Kidney tubule cell (primary cell): ENCODE measurements around the gene PRDX5.
A peak's percentile ranks its signal among the peaks of the same experiment; 100 is the strongest.

Experiments
- DNase-seq: peaks from one replicate; pipeline ENCODE4 v3.0.0-alpha.2; 2018; ENCODE audit warnings: low spot score

Gene PRDX5

DNA sequence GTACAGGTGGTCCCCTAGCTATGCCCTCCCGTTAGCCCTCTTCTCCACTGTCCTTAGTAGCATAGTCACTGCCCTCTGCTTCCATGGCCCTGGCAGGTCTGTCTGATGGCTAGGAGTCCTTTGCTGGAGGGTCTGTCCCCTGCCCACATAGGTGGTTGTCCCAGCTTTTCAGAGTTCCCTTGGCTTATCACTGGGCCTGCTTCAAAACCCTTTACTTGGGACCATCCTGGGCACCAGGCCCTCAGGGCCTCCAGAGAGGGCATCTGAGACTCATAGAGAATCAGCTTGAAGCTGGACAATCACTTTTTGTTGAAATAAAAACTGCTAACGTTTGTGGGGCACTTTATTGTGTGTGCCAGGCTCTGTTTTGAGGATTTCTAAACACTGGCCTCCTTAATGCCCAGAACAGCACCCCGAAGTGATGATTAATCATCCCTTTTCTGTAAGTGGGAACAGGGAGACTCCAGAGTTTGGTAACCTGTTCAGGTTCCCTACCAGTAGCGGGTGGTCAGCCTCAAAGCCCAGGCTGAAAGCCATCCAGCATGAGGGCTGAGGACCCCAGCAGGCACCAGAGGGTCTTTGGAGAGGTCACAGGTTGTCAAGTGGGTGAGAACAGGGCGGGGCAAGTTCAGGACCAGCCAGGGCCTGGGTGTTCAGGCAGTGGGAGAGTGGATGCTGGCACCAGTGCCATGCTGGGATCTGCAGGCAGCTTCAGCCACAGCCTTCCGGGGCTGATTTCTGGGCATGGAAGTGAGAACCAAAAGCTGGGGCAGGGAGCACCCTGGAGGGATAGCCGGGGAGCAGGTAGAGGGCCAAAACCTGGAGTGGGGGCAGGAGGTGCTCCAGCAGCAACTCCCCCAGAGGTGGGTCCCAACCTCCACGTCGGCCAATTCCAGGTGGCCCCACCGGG lies 27.3 kb upstream of the PRDX5 start:
- DNase-seq: no peak

DNA sequence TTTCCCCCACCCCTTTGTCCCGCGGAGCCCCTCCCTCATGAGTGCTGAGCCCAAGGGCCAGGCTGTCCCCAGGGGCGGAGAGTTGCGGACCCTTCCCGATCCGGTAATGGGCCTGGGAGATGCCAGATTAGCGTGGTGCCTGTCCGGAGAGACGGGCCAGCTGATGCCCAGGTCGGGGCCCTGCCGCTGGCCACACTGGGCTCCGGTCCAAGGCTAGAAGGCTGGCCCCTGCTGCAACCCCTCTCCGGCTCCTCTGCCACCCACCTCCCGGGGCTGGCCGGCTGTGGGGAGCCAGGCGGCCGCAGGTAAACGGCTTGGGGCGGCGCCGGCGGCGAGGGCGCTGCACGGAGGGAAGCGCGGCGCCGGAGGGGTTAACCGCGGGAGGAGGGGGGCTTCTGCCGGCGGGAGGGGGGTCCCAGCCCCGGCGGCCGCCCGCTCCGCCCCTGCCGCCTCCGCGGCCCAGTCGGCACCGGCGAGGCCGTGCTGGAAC lies 26.6 kb upstream of the PRDX5 start, which contains the start of gene KCNK4:
Gene KCNK4 (plus strand): TSS at position 41 of the 490 bp plus-strand sequence. CDS start 1,717 bp downstream, outside the sequence.
- DNase-seq: no peak

DNA sequence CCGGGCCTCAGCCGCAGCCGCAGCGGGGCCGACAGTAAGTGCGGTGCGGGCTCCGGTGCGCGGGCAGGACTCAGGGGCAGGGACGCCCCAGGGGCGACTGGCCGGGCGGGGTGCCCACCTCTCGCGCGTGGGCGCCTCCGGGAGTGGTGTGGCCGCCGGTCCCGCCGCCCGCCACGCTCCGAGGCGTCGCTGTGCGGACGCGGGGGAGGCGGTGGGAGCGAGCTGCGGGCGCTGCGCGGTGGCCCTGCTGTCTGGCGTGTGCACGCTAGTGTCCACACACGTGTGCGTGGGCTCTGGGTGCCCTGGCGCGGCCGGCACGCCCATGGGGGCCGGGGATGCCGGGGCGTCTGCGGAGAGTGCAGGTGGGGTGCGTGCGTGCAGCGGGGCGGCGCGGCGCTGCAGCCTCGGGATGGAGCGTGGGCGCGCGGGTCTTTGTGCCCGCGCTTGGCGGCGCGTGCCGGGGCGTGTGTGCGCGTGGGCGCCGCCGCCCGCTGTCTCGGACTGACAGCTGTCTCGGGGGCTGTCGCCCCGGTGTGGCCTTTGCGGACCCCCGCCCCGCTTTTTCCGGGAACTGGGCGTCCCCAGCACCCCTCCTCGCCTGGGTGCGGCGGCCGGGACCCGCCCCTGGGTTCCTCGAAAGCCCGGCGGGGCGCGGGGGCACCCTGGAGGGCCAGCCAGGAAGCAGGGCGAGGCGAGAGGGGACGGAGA lies 26.0 kb upstream of the PRDX5 start:
- DNase-seq: no peak

DNA sequence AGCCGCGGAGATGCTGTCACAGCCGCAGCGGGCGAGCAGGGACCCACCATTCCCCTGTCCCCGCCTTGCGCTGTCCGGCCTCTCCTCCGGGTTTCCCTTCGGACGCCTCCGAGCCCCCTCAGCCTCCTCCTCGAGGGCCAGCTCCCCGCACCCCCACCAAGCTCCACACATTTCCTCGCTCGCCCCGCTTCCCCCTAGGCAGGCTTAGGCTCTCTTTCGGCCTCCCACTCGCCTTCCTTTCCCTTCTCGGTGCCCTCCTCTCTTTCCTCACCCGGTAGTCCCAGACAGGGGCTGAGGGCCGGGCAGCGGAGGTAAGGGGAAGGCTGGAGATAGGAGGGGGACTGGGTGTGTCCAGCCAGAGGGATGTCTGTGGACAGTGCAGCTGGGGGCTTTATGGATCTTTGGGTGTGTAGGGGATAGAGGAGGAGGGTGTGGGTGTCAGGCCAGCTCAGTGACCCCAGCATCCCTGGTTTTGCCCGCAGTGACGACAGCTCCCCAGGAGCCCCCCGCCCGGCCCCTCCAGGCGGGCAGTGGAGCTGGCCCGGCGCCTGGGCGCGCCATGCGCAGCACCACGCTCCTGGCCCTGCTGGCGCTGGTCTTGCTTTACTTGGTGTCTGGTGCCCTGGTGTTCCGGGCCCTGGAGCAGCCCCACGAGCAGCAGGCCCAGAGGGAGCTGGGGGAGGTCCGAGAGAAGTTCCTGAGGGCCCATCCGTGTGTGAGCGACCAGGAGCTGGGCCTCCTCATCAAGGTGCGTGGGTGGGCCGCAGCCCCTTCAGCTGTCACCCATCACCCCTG lies 25.3 kb upstream of the PRDX5 start:
- no peak for DNase-seq

DNA sequence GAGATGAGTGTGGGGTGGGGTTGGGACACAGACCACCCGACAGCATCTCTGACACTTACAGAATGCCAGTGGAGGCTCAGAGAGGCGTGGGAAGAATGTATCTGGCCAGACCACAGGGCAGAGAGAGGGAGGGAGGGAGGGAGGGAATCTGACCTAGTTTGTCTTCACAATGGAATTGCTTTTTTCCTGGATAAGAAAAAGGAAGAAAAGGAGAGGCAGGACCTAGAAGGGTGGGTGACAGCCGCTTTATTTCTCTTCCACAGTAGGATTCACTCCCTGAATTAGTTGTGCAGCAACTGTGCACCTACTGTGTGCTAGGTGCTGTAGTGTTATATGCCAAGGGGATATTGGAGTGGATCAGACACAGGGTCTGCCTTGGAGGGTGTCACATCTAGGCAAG lies 23.1 kb upstream of the PRDX5 start:
- no peak for DNase-seq

DNA sequence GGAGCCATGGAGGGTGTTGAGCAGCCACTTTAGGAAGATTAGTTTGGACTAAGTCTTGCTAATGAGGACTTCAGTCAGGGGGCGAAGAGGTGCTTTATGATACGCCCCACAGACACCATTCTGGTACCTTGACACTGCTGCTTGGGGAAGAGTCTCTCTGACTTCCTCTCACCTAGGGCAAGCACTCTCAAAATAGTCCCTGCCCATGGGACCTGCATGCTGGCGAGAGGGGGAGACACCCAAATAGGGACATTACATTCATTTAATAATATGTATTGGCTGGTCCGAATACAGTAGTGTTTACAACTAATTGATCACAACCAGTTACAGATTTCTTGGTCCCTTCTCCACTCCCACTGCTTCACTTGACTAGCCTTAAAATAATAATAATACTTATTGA lies 22.2 kb upstream of the PRDX5 start:
- DNase-seq: no peak

DNA sequence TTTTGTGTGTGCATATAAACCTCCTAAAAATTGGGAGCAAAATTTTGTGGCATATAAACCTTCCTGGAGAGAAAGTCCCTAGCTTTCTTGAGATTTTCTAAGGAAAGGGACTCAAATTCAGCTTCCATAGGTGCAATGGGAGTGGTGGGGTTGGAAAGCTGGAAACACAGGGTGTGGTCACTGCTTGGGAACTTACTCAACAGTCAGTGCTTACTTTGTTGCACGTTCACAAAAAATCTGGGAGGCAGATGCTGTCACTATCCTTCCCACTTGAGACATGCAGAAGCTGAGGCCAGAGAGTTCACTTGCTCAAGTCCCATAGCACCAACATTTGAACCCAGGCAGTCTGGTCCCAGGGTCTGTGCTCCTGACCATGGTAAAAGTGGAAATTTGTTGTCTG lies 21.7 kb upstream of the PRDX5 start:
- no peak for DNase-seq

DNA sequence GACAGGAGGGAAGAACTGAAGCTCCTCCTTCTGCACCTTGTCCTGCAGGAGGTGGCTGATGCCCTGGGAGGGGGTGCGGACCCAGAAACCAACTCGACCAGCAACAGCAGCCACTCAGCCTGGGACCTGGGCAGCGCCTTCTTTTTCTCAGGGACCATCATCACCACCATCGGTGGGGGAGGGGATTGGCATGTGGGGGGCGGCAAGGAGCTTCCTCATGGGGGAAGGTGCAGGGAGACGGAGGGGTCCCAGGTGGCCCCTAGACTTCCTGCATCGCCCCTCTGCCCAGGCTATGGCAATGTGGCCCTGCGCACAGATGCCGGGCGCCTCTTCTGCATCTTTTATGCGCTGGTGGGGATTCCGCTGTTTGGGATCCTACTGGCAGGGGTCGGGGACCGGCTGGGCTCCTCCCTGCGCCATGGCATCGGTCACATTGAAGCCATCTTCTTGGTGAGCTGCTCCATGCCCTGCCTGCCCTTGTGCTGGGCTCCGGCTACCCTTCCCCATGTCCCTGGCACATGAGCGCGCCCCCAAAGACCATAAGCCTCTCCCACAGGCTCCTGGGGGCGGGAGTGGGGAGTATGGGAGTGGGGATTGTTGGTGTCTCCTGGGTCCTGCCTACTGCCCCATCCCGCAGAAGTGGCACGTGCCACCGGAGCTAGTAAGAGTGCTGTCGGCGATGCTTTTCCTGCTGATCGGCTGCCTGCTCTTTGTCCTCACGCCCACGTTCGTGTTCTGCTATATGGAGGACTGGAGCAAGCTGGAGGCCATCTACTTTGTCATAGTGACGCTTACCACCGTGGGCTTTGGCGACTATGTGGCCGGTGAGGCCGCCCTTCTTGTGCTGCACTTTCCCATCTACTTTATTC lies 20.9 kb upstream of the PRDX5 start:
- no peak for DNase-seq

DNA sequence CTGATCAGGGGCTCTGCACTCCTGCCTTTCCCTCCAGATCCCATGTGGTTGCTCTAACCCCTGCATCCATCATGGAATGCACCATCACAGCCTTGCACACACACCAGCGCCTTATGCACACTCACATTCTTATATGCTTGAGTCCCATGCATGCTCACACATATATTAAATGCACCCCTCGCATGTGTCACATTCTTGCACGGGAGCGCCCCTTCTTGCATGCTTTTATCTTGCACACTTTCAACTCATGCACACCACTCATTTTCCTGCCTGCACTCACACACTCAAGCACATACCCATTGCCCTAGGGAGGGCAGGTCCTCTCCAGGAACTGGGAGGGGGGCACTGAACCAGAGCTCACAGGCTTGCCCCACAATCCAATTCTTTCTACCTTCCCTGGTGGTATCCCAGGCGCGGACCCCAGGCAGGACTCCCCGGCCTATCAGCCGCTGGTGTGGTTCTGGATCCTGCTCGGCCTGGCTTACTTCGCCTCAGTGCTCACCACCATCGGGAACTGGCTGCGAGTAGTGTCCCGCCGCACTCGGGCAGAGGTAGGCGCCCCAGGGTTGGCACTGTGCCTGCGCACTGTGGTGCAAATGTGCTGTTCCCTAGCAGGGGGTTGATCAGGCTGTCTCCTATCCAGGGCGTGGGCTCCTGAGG lies 20.1 kb upstream of the PRDX5 start:
- DNase-seq: peak; percentile 67

DNA sequence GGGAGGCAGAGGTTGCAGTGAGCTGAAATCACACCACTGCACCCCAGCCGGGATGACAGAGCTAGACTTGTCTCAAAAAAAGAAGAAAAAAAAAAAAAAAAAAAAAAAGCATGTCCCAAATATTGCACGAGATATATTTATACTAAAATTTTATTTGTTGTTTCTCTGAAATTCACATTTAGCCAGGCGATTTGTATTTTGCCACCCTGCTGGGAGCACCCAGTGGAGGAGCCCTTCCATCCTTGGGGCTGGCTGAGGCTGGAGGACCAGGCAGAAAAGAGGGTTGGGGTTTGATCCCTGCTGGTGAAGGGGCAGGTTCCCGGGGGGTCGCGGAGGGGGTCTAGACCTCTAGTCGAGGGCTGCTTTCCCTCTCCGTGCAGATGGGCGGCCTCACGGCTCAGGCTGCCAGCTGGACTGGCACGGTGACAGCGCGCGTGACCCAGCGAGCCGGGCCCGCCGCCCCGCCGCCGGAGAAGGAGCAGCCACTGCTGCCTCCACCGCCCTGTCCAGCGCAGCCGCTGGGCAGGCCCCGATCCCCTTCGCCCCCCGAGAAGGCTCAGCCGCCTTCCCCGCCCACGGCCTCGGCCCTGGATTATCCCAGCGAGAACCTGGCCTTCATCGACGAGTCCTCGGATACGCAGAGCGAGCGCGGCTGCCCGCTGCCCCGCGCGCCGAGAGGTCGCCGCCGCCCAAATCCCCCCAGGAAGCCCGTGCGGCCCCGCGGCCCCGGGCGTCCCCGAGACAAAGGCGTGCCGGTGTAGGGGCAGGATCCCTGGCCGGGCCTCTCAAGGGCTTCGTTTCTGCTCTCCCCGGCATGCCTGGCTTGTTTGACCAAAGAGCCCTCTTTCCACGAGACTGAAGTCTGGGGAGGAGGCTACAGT lies 18.7 kb upstream of the PRDX5 start:
- no peak for DNase-seq

DNA sequence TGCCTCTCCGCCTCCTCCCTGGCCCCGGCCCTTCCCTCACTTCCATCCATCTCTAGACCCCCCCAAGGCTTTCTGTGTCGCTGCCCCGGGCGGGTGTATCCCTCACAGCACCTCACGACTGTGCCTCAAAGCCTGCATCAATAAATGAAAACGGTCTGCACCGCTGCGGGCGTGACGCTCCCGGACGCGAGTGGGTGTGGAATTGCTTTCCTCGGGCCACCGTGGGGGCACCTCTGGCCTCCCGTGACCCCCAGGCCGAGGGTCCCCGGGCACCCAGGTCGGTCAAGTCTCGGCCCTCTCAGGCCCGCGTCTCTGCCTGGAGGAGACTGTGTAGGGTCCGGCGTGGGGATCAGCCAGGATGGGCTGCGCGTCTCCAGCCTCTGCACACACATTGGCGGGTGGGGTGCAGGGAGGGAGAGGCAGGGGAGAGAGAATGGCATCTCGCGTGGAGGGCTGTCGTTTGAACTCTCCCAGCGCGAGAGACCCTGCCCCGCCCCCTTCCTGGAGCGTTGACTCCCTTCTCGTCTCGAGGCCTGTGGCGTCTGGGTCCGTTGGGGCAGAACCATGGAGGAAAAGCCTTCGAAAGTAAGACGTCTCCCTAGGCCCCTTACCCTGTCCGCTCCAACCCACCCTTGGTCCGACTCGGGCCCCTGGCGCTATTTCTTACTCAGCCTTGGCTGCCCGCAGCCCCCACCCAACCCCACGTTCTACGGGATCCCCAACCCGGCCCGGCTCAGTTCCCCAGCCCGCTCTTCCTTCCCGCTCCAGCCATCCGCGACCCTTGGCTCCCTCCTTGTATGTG lies 17.9 kb upstream of the PRDX5 start, which contains the start of gene CATSPERZ:
Gene CATSPERZ (plus strand): TSS at position 512 of the 802 bp plus-strand sequence. CDS start 53 bp downstream, at position 565.
- DNase-seq: no peak

DNA sequence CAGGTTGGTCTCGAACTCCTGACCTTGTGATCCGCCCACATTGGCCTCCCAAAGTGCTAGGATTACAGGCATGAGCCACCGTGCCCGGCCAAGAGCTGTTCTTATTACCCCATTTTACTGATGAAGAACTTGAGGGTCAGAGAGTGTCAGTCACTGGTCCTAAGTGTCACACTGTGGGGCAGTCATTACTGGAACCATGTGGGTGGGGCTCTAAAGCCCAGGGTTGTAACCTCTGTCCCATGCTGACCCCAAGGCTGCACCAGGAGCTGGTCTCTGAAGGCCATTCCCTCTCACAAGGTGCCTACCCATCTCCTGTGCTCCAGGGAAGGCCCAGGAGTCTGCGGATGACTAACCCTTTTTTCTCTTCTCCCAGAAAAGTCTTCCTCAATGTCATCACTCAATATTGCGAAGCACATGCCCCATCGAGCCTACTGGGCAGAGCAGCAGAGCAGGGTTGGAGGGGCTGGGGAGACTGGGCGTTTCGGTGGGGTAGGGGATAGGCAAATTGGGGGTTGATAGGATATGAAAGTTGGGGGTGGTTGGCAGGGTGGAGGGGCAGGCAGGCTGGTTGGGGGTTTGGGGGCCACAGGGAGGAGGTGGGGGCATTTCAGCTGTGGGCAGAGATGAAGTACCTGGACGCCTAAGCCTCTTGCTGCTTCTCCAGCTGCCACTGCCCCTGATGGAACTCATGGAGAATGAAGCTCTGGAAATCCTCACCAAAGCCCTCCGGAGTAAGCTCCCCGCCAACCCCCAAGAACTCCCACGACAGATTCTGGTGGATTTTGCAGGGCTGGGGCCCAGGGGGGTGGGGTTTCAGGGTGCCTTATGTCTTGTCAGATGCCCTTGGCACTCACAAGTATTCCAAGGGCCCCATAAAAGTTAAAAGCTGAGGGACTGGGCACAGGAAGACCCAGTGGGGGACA lies 14.6 kb upstream of the PRDX5 start:
- DNase-seq: no peak

DNA sequence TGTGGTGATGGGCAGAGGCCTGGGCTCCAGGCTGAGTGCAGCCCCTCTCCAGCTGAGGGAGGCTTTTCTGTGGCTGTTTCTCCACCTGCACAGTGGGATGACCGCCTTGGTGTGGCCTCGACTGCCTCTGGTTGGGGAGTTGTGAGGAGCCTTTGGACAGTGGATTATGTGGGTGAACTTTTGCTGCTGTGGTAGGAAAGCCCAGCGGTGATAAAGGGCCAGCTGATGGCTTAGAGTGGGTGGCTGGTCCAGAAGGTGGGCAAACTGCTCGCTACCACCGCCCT lies 13.9 kb upstream of the PRDX5 start:
- DNase-seq: no peak

DNA sequence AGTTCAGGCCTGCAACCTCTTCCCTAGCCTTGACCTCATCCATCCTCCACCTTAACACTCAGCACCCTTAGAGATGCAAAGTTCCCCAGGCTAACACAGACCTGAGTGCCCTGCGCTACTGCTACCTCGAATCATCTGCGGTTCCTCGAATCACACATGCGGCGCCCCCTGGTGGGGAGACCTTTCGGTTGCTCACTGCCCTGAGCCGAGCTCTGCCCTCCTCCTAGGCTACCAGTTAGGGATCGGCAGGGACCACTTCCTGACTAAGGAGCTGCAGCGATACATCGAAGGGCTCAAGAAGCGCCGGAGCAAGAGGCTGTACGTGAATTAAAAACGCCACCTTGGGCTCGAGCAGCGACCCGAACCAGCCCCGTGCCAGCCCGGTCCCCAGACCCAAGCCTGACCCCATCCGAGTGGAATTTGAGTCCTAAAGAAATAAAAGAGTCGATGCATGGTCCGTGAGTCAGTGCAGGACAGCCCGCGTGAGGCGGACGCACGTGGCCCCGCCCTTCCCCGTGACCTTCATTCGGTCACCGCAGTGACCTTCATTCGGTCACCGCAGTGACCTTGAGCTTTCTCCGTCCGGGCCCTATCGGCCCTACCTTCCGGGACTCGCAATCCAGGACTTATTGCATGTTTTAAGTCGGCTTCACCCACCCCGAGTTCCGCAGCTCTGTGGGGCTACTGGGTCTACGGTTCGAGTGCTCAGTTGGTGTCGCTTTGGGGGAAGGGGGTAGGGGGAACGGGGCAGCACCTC lies 13.4 kb upstream of the PRDX5 start:
- DNase-seq: peak; percentile 92

DNA sequence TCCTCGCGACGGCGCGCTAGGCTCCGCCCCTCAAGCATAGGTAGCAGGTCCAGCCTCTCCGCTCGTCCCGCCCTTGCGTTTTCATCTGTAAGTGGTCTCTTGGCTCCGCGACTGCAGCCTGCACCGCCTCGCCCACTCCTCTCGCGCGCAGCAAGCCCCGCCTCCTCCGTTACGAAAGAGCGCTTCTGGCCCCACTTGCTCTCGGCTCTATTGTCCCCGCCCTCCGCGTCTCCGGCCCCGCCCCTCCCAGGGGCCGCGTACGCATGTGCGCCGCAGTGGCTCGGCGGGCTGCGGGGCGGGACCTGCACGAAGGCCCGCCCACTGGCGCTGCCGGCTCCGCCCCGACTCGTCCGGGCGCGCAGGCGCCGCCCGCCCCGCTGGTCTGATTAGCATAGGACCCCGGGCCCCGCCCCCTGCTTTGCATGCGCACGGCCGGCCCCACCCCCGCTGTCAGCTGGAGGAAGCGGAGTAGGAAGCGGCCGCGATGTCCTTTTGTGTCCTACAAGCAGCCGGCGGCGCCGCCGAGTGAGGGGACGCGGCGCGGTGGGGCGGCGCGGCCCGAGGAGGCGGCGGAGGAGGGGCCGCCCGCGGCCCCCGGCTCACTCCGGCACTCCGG lies 12.7 kb upstream of the PRDX5 start, which contains the start of gene ESRRA:
Gene ESRRA (plus strand): TSS at position 450 of the 616 bp plus-strand sequence. CDS start 1,656 bp downstream, outside the sequence.
- peak; percentile 98 for DNase-seq
